ENCODE measurements around the gene CACNA1H. TPM values are rescaled to one million over a fixed set of nuclear protein-coding genes. Genes with fewer than 3 reads are reported as not detected.

The CACNA1H gene
- total and polyA plus RNA-seq, 2 experiments from 2014 or later, result 9.1 TPM

DNA sequence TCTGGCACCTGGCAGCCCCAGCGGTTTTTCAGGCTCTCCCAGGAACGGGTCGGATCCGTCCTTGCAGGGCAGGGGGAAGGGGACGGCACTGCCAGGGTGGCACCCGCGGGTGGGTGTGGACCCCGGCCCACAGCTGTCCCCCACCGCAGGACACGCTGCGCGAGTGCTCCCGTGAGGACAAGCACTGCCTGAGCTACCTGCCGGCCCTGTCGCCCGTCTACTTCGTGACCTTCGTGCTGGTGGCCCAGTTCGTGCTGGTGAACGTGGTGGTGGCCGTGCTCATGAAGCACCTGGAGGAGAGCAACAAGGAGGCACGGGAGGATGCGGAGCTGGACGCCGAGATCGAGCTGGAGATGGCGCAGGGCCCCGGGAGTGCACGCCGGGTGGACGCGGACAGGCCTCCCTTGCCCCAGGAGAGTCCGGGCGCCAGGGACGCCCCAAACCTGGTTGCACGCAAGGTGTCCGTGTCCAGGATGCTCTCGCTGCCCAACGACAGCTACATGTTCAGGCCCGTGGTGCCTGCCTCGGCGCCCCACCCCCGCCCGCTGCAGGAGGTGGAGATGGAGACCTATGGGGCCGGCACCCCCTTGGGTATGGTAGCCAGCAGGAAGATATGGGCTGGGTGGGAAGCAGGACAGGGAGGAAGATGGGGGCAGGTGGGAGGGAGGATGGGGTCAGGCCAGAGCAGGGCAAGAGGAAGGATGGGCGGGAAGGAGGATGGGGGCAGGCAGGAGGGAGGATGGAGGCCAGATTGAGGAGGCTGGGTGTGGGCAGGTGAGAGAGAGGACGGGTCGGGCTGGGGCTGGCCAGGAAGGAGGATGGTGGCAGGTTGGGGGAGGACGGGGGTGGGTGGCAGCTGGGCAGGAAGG, 65.4 kb downstream of the CACNA1H start:
- Histone ChIP-seq H3K4me3 (no peak overlapping the region), H3K9me2 (replicated peaks; ENCODE audit: insufficient read depth) (no peaks in the 10 kb centered on the region), H3K27ac (no peak overlapping the region), H3K4me1 (ENCODE audit: insufficient read depth) (no peaks in the 10 kb centered on the region), H3K9me3 (ENCODE audit: low read depth) (no peaks in the 10 kb centered on the region), H3K27me3 (no peaks in the 10 kb centered on the region), H3K36me3 (replicated peaks; ENCODE audit: insufficient read depth, low read depth) (no peaks in the 10 kb centered on the region), H2AFZ (no peak overlapping the region), H3K79me2 (no peaks in the 10 kb centered on the region), H3K4me2 (no peak overlapping the region), H4K20me1 (ENCODE audit: insufficient read depth, poor library complexity, severe bottlenecking) (no peaks in the 10 kb centered on the region)
- DNase-seq (ENCODE audit: low spot score), result no peak
- TF ChIP-seq, protein P1, sequence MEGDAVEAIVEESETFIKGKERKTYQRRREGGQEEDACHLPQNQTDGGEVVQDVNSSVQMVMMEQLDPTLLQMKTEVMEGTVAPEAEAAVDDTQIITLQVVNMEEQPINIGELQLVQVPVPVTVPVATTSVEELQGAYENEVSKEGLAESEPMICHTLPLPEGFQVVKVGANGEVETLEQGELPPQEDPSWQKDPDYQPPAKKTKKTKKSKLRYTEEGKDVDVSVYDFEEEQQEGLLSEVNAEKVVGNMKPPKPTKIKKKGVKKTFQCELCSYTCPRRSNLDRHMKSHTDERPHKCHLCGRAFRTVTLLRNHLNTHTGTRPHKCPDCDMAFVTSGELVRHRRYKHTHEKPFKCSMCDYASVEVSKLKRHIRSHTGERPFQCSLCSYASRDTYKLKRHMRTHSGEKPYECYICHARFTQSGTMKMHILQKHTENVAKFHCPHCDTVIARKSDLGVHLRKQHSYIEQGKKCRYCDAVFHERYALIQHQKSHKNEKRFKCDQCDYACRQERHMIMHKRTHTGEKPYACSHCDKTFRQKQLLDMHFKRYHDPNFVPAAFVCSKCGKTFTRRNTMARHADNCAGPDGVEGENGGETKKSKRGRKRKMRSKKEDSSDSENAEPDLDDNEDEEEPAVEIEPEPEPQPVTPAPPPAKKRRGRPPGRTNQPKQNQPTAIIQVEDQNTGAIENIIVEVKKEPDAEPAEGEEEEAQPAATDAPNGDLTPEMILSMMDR (IDR thresholded peaks at IDR 0.05; ENCODE audit: poor library complexity), result no peak
- TF ChIP-seq EZH2 (IDR thresholded peaks at IDR 0.05; ENCODE audit: borderline replicate concordance) (no peak), EZH2phosphoT487 (IDR thresholded peaks at IDR 0.05; ENCODE audit: low read depth, severe bottlenecking, unreplicated experiment) (no peak)
- WGBS (ENCODE audit: low lambda C conversion rate, missing lambda C conversion rate), result 97% methylated on average over 38 of the region's 49 CpGs

DNA sequence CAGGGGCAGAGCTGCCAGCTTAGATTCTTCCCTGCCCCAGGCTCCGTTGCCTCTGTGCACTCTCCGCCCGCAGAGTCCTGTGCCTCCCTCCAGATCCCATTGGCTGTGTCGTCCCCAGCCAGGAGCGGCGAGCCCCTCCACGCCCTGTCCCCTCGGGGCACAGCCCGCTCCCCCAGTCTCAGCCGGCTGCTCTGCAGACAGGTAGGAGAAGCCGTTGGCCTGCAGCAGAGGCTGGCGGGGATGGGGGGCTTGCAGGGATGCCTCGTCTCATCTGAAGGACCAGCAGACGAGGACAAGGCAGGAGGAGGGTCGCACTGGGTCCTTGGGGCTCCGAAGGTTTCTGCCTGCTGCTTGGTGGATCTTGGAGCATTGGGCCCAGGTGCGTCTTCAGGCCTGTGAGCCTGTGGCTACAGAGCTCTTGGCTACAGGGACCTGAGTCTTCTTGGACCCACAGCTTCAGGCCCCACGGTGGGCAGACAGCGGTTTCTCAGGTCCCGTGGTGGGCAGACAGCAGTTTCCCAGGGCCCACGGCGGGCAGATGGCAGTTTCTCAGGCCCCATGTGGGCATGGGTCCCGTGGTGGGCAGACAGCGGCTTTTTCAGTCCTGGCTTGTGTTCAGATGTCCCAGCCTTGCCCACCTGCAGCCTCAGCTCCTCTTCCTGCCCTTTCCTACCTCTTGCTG, 66.2 kb downstream of the CACNA1H start:
- TF ChIP-seq EZH2 (IDR thresholded peaks at IDR 0.05; ENCODE audit: borderline replicate concordance) (no peak), EZH2phosphoT487 (IDR thresholded peaks at IDR 0.05; ENCODE audit: low read depth, severe bottlenecking, unreplicated experiment) (no peak)
- TF ChIP-seq, protein P1 (IDR thresholded peaks at IDR 0.05; ENCODE audit: poor library complexity), result no peak
- H3K36me3 ChIP-seq (replicated peaks; ENCODE audit: insufficient read depth, low read depth), result no peaks in the 10 kb centered on the region
- H3K4me2 ChIP-seq, result no peak overlapping the region
- H3K27ac ChIP-seq, result no peak overlapping the region
- H3K9me3 ChIP-seq (ENCODE audit: low read depth), result no peaks in the 10 kb centered on the region
- H3K4me3 ChIP-seq, result no peak overlapping the region
- H3K4me1 ChIP-seq (ENCODE audit: insufficient read depth), result no peaks in the 10 kb centered on the region
- WGBS (ENCODE audit: low lambda C conversion rate, missing lambda C conversion rate), result 94% methylated on average over 22 of the region's 24 CpGs
- DNase-seq (ENCODE audit: low spot score), result no peak
- no peaks in the 10 kb centered on the region for H3K9me2 ChIP-seq (replicated peaks; ENCODE audit: insufficient read depth)
- no peaks in the 10 kb centered on the region for H3K27me3 ChIP-seq
- H3K79me2 ChIP-seq, result no peaks in the 10 kb centered on the region
- no peaks in the 10 kb centered on the region for H4K20me1 ChIP-seq (ENCODE audit: insufficient read depth, poor library complexity, severe bottlenecking)
- H2AFZ ChIP-seq, result no peak overlapping the region

DNA sequence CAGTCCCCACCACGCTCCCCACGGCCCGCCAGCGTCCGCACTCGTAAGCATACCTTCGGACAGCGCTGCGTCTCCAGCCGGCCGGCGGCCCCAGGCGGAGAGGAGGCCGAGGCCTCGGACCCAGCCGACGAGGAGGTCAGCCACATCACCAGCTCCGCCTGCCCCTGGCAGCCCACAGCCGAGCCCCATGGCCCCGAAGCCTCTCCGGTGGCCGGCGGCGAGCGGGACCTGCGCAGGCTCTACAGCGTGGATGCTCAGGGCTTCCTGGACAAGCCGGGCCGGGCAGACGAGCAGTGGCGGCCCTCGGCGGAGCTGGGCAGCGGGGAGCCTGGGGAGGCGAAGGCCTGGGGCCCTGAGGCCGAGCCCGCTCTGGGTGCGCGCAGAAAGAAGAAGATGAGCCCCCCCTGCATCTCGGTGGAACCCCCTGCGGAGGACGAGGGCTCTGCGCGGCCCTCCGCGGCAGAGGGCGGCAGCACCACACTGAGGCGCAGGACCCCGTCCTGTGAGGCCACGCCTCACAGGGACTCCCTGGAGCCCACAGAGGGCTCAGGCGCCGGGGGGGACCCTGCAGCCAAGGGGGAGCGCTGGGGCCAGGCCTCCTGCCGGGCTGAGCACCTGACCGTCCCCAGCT, 67.3 kb downstream of the CACNA1H start:
- no peak for DNase-seq (ENCODE audit: low spot score)
- H3K27ac ChIP-seq, result no peak overlapping the region
- no peaks in the 10 kb centered on the region for H3K9me2 ChIP-seq (replicated peaks; ENCODE audit: insufficient read depth)
- no peaks in the 10 kb centered on the region for H4K20me1 ChIP-seq (ENCODE audit: insufficient read depth, poor library complexity, severe bottlenecking)
- TF ChIP-seq, protein P1 (IDR thresholded peaks at IDR 0.05; ENCODE audit: poor library complexity), result no peak
- TF ChIP-seq EZH2phosphoT487 (IDR thresholded peaks at IDR 0.05; ENCODE audit: low read depth, severe bottlenecking, unreplicated experiment), result no peak
- TF ChIP-seq EZH2 (IDR thresholded peaks at IDR 0.05; ENCODE audit: borderline replicate concordance), result no peak
- no peaks in the 10 kb centered on the region for H3K79me2 ChIP-seq
- no peak overlapping the region for H2AFZ ChIP-seq
- H3K27me3 ChIP-seq, result no peaks in the 10 kb centered on the region
- no peak overlapping the region for H3K4me3 ChIP-seq
- H3K4me1 ChIP-seq (ENCODE audit: insufficient read depth), result no peaks in the 10 kb centered on the region
- WGBS (ENCODE audit: low lambda C conversion rate, missing lambda C conversion rate), result 95% methylated on average over 41 of the region's 55 CpGs
- H3K9me3 ChIP-seq (ENCODE audit: low read depth), result no peaks in the 10 kb centered on the region
- no peaks in the 10 kb centered on the region for H3K36me3 ChIP-seq (replicated peaks; ENCODE audit: insufficient read depth, low read depth)
- H3K4me2 ChIP-seq, result no peak overlapping the region
